Cerebellar nuclear complex (tissue), 1 donor: ENCODE measurements around the gene ACAT2.
"Not testable (repeated sequence)": the region's sequence is repeated elsewhere in the genome, so short reads cannot be mapped to it uniquely, and the experiment has no call there.

Experiments
- DNase-seq, 2 experiments: peaks; one replicate each; lab custom pipeline; 2025; lab: John Stamatoyannopoulos, UW

ACAT2 gene

DNA sequence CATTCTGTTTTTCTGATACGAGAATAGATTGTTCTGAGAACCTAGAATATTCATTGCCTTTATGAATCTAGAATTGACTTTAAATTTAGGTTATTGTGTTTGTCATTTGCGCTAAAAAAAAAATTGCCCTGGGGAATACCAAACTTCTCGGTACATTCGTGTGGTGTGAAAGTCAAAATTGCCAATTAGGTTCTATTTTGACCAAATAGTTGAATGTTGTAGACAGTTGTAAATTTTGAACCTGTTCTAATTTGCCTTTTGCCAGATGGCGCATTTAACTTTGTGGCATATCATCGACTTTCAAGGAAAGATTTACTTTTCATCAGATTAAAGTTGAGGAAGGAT, 31.5 kb upstream of the ACAT2 start:
- DNase-seq: no peak

DNA sequence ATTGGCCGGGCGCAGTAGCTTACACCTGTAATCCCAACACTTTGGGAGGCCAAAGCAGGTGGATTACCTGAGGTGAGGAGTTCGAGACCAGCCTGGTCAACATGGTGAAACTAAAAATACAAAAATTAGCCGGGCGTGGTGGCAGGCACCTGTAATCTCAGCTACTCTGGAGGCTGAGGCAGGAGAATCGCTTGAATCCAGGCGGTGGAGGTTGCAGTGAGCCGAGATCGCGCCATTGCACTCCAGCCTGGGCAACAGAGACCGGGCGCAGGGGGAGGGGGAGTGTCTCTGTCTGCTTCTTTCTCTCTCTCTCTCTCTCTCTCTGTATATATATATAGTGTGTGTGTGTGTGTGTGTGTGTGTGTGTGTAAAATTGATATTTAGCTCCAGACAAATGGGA, 29.3 kb upstream of the ACAT2 start:
- not testable (repeated sequence) for DNase-seq

DNA sequence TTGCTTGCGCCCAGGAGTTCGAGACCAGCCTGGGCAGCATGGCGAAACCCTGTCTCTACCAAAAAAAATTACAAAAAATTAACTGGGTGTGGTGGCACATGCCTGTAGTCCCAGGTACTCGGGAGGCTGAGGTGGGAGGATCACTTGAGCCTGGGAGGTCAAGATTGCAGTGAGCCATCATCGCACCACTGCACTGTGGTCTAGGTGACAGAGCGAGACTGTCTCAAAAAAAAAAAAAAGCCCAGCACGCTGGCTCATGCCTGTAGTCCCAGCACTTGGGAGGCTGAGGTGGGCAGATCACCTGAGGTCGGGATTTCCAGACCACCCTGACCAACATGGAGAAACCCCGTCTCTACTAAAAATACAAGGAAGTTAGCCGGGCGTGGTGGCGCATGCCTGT, 28.4 kb upstream of the ACAT2 start:
- not testable (repeated sequence) for DNase-seq

DNA sequence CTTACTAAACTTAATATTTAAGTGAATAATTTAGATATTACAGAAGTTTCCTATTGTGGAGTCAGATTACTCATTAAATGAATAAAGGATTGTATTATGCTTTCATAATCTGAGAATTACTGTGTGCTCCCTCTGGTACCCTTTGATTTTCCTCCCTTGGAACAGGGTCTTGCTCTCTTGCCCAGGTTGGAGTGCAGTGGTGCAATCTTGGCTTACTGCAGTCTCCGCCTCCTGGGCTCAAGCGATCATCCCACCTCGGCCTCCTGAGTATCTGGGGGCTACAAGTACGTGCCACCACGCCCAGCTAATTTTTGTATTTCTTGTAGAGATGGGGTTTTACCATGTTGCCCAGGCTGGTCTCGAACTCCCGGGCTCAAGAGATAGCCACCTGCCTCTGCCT, 24.9 kb upstream of the ACAT2 start:
- no peak for DNase-seq

DNA sequence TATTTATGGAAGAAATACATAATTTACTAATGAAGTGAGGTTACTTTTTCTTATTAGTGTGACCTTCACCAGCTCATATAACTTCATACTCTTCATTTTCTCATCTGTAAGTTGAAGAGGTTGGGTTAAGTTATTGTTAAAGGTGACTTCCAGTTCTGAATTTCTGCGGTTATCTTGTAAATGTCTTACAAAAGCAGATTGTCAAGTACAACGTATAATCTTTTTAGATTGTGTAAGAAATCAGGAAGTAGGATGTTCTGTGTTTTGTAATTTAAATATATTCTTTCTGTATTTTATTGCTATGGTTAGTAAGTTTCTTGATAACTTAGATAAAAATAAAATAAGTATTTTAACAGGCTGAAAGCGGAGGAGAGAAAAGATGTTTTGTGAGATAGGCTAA, 22.5 kb upstream of the ACAT2 start:
- DNase-seq: no peak

DNA sequence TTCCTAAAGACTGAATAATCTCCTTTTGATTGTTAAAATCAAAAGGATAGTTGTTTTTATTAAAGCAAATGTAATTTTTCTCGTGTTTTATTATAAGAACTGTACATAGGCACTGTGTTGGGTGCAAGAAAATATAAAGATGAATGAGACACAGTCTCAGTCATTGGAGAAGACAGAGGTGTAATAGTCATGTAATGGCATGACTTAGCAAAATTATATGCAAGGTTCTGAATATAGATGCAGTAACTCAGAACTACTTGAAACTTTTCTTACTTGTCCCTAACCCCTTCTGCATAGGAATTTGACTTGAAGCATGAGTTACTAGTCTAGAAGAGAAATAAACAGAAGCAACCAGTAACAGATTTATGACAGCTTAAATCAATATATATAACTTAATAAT, 19.7 kb upstream of the ACAT2 start:
- no peak for DNase-seq

DNA sequence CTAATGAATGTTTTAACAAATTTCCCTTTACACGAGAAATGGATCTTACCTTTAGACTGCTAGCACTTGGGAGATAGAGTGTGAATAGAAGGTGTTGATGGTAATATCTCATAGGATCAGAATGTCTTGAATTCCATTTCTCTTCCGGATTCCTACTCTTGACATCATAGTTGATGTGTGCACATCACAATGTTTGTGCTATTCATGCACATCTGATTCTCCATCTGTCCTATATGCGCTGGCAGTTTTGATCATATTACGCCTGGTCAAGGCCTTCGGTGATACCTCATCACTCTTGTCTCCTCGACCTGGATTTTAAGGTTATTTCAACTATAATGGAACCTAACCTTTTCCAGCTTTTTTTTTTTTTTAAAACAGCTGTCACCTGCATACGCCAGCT, 16.8 kb upstream of the ACAT2 start:
- no peak for DNase-seq

DNA sequence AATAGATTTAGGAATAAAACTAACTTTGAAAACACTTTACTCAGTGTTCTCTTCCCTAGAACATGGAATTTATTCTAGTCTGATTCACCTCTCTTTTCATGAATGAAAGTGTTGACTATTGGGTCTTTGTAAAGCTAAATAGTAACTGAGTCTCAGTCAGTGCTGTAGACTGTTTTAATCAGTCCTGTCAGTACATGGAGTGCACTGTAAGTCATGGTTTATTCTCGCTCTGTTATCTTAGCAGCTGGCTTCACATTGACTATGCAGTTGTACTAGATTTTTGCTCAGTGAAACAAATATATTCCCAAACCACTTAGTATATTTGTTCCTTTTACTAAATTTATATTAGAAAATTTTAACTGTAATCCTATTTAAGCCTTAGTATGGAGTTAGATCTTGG, 15.1 kb upstream of the ACAT2 start:
- DNase-seq: no peak

DNA sequence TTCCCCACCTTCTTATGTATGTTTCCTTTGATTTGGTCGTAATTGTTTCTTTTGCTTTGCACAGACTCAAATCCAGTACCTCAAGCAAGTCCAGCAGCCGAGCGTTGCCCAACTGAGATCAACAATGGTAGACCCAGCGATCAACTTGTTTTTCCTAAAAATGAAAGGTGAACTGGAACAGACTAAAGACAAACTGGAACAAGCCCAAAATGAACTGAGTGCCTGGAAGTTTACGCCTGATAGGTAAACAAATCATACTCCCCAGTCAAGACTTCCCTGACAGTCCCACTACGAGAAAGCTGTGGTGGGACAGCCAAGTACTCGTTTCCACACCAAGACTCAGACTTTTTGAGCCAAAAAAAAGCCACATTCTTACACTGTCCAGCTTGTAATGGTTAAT, 13.7 kb upstream of the ACAT2 start:
- DNase-seq: not testable (repeated sequence)

DNA sequence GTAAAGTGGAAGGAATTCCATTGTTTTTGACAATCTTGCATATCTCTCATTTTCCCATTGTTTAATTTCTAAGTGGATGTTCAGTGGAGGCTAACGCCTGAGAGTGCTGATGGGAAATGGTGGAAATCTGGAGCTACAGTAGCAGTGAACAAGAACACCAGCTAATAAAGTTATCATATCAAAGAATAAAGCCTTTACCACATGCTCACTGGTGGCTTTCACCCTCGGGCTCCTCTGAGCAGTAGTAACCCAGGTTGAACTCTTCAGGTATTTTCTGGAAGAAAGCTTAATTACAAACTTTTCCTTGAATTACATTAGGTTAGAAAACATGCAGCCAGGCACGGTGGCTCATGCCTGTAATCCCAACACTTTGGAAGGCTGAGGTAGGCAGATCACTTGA, 10.4 kb upstream of the ACAT2 start:
- no peak for DNase-seq

DNA sequence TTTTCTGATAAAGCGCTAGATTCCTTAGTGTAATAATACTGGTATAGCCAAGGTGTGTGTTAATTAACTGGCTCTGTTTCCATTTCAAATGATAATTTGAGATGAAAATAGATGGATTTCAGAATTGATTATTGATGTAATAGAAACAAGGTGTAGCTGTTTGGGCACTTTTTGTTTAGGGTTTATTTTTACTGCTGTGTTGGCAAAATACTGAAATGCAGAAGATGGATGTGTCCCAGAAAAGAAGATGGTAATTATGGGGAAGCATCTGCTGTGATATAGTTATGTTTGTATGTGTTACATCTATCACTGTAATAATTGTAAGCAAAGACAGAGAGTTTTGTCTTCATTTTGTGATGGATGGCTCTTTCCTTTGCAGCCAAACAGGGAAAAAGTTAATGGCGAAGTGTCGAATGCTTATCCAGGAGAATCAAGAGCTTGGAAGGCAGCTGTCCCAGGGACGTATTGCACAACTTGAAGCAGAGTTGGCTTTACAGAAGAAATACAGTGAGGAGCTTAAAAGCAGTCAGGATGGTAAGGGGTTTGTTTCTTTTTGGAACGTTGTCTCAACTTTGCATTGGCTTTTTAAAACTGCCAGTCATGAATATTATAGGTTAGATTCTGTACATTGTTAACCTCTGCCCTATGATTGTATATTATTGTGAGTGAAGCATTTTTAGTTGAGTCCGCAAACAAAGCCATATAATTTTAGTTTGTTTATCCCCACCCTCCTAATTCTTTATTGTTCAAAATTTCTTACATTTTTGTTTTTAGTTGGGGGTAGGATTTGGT, 8.6 kb upstream of the ACAT2 start:
- no peak for DNase-seq

DNA sequence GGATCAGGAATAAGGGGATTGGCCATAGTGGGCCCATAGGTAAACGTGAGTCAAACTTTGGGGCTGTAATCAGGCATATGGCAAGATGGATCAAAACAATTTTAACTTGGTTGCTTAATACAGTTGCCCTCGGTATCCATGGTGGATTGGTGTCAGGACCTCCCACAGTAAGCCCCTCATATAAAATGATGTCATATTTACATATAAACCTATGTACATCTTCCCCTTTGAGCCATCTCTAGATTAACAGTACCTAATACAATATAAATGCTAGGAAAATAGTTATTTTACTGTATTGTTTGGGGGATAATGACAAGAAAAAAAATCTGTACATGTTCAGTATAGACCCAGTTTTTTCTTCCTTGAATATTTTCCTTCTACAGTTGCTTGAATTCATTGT, 7.4 kb upstream of the ACAT2 start:
- no peak for DNase-seq

DNA sequence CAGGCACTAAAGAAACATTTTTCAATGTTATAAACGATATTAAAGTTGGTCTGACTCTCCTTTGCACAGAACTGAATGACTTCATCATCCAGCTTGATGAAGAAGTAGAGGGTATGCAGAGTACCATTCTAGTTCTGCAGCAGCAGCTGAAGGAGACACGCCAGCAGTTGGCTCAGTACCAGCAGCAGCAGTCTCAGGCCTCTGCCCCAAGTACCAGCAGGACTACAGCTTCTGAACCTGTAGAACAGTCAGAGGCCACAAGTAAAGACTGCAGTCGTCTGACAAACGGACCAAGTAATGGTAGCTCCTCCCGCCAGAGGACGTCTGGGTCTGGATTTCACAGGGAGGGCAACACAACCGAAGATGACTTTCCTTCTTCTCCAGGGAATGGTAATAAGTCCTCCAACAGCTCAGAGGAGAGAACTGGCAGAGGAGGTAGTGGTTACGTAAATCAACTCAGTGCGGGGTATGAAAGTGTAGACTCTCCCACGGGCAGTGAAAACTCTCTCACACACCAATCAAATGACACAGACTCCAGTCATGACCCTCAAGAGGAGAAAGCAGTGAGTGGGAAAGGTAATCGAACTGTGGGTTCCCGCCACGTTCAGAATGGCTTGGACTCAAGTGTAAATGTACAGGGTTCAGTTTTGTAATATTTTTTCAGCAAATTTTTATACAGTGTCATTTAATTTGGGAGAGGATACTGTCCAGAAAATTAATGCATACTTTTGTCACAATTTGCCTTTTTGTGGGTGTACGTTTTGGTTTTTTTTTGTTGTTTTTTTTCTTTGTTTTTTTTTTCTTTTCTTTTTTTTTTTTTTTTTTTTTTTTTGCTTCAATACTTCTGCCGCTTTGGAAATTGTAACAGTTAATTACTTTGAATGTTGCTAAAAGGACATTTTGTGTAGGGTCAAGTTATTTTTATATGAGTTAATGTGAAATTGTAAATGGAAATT, 6.6 kb upstream of the ACAT2 start:
- no peak for DNase-seq

DNA sequence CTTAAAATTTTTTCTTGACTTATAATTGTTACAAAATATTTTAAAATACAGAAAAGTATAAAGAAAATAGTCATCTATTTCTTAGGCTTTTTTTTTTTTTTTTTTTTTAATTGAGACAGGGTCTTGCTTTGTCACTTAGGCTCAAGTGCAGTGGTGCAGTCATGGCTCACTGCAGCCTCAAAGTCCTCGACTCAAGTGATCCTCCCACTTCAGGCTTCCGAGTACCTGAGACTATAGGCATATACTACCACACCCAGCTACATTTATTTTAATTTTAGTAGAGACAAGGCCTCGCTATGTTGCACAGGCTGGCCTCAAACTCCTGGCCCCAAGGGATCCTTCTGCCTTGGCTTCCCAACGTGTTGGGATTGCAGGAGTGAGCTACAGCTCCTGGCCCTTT, 5.3 kb upstream of the ACAT2 start:
- DNase-seq: no peak

DNA sequence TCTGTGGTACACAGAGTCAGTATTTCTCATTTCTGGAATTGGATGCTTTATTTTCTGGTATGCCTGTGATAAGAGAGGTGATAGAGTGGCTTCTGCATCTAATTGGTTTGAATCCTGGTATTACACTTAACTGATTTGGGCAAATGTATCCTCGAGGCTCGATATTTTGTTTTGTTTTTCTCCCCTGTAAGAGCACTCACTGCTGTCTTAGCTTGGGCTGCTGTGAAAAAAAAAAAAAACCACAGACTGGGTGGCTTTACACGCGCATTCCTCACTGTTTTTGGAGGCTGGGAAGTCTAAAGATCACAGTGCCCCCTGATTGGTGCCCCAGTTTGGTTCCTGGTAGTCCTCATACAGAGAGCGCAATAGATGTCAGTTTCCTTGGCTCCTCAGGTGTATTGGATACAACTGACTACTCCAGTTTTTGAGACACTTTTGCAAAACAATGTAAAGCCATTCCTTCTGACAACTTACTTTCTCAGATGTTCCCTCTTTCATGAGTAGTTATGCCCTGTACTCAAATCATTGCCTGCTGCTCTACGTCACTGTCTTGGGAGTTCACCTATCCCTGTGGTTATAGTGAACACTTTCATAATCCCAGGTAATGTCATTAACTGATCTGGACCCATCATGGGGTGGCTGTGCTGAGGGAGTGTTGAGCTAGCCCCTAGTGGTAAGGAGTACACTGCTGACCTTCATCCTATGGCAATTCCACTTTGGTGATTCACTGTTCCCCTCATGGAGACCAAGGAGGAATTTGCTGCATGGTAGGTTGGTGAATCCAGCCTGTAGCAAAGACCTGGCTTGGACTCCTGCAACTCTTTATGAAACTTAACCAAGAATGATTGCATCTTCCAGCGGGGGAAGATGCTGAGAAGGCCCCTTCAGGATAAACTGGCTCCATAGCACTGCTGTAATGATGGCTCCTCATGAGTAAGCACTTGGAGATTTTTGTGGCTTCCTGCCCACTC, 3.5 kb upstream of the ACAT2 start:
- DNase-seq: no peak

DNA sequence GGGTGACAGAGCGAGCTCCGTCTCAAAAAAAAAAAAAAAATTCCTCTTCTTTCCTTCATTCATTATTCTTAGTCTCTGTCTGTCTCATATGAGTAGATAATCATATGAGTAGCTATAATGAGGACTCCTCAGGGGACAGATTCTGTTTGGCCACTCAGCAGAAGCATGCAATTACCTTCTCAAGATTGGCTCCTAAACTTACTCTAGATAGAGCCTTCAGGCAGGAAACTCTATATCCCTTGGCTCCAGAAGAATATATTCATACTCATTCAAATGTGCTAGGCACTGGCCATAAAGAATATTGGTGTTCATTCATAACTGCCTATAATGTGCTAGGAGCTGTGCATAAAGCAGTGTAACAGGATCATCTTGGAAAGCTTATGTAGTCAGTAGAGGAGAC, 2.2 kb upstream of the ACAT2 start:
- DNase-seq: no peak

DNA sequence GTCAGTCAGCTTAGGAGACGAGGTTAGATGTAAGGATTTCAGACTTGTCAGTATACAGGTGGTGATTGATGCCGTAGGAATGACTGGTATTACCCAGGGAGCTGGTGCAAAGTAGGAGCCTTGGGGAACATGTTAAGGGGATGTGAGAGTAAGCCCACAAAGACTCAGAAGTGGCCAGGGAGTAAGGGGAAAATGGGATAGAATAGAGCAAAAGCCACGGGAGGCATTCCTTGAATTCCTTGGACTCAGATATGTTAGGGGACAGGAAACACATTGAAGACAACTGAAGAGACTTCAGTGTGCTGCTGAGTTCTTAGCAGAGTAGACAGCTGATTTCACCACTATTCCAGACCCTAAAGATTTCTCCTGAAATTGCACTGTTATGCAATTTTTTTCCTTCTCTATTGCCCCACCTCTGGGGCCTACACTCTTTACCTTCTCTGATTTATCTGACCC, 1.2 kb upstream of the ACAT2 start:
- DNase-seq: no peak

DNA sequence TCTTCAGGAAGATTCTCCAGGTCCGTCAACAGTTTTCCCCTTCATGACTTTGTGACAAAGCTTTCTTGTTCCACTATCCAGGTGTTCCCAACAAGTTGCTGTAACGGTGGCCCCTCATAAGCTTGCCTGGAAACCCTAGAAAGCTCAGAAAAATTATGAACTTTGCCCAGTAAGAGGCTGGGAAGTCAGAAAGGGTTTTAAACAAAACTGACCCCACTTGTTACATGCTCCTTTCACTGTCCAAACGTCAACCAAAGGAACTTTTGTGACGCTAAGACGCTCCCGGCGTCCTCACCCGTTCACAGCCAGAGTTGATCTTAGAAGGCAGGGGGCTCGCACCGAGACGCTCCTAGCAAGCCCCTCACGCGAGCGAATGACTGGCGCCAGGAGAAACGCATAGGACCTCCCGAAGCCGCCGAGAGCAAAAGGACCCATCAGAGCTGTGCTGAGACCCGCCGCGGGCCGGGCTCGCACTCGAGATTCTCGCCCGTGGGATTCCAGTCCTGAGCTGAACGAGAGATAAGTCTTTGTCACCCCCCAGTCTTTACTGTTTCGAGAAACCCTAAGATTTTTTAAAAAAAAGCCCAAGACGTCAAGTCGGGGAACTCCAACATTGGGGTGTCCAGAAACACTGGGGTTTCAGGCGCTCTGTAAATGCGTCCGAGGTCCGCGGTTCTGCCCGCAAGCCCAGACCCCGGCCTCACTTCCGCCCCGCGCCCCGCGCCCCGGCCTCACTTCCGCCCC, 544 bp upstream of the ACAT2 start:
- DNase-seq: no peak

DNA sequence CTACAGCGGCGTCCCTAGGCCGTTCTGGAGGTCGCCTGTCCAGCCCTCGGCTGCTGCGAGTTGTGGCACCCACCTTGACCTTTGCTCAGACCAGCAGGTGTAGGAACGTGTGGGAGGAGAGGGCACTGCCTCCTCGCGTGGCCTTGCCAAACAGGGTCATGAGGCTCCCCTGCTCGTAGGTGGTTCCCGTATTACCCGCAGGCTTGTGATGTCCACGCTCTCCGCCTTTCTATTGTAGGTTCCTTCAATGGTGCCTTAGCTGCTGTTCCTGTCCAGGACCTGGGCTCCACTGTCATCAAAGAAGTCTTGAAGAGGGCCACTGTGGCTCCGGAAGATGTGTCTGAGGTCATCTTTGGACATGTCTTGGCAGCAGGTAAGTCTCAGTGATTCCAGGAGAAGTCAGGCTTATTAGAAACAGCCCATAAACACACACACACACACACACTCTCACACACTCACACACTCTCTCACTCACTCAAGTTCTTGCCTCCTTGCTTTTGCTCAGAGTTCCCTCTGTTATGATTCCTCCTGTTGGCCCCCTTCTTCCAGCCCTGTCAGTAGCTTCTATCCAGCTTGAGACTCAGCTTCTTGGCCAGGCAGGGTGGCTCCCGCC, 942 bp downstream of the ACAT2 start:
- no peak for DNase-seq

DNA sequence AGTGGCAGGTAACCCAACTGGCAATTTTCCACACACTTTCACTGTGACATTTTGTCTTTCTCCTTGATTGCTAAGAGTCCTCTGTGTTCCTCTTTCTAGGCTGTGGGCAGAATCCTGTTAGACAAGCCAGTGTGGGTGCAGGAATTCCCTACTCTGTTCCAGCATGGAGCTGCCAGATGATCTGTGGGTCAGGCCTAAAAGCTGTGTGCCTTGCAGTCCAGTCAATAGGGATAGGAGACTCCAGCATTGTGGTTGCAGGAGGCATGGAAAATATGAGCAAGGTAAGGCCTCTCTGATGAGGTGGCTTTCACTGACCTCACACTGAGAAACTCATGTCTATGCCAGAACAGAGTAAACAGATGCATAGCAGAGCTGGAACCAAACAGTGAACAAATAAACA, 5.1 kb downstream of the ACAT2 start:
- no peak for DNase-seq

DNA sequence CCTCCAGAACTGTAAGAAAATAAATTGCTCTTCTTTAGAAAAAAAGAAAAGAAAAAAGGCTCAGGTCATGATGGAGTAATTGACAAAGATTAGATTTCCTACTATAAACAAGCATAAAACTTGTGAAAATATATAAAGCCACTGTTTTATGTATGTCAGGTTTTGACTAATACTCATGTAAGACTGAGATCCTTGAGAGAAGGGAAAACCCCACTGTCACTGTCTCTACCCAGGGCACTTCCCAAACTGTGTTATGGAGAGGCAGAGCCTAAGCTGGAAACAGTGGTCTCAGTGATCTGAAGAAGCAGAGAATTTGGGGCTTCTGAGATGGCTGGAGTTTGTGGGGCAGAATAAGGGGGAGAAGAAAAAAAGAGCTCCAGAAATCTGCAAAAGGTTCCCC, 7.6 kb downstream of the ACAT2 start:
- DNase-seq: no peak
